T-cell (primary cell): Measurements from ENCODE around the gene FOXP4. TPM values are rescaled to one million over a fixed set of nuclear protein-coding genes. Genes with fewer than 3 reads are reported as not detected.
A peak's percentile ranks its signal among the peaks of the same experiment; 100 is the strongest.

Experiments used
- ATAC-seq, 4 experiments: fragments of 200-7000 bp in 3 of 4; fragments of 150-1000 bp in 1 of 4; cut with Tn5 transposase; replicated peaks in 1 of 4; 1 replicate in 3 of 4; 2 replicates in 1 of 4; pipeline ENCODE4 v1.10.0; 2021; ENCODE audit warnings: moderate library complexity in 3 of 4, mild to moderate bottlenecking in 2 of 4, moderate number of reproducible peaks in 1 of 4
- CTCF ChIA-PET, 2 donors: fragments of 300-600 bp; sonication (Branson Sonifier 250); formaldehyde crosslinking; loops; one replicate each; lab custom pipeline; 2022; ENCODE audit warnings: antibody characterized with exemption in 2 of 2; lab: Charles Lee
- POLR2A ChIA-PET, 2 donors: fragments of 300-600 bp; sonication (Branson Sonifier 250); formaldehyde crosslinking; loops; one replicate each; lab custom pipeline; 2022; ENCODE audit warnings: antibody characterized with exemption in 2 of 2; lab: Charles Lee
- DNase-seq, 35 experiments: peaks; one replicate each; pipeline versions ENCODE4 v3.0.0 to v3.0.0-alpha.2; 2013 to 2023
- H3K27ac ChIP-seq: one replicate; pipeline ENCODE4 v1.5.1; 2013; ENCODE audit warnings: low read length
- H3K27me3 ChIP-seq, 2 experiments: replicated peaks in 1 of 2; 1 replicate in 1 of 2; 2 replicates in 1 of 2; pipeline versions ENCODE4 v1.6.1 to v1.7.0; 2013; ENCODE audit warnings: low read length in 1 of 2, mixed read lengths in 1 of 2; ENCODE audit not compliant: control insufficient read depth in 2 of 2, insufficient read depth in 2 of 2; ENCODE audit errors: extremely low read depth in 1 of 2
- H3K36me3 ChIP-seq, 2 donors: 1 replicate in 1 of 2; 2 replicates in 1 of 2; pipeline versions ENCODE4 v1.6.1 to v1.7.0; 2013; ENCODE audit warnings: low read length in 1 of 2; ENCODE audit not compliant: control insufficient read depth in 2 of 2, insufficient read depth in 1 of 2; ENCODE audit errors: extremely low read depth in 1 of 2
- H3K4me1 ChIP-seq, 2 experiments: 1 replicate in 1 of 2; 2 replicates in 1 of 2; pipeline versions ENCODE4 v1.6.1 to v1.7.0; 2013; ENCODE audit warnings: low read length in 2 of 2, mixed read lengths in 1 of 2; ENCODE audit not compliant: insufficient read depth in 2 of 2, control insufficient read depth in 1 of 2; ENCODE audit errors: extremely low read depth in 1 of 2
- H3K4me3 ChIP-seq, 2 donors: 1 replicate in 1 of 2; 2 replicates in 1 of 2; pipeline versions ENCODE4 v1.5.1 to v1.7.0; 2013; ENCODE audit warnings: mild to moderate bottlenecking in 2 of 2, low read length in 1 of 2, moderate library complexity in 1 of 2; ENCODE audit not compliant: control insufficient read depth in 1 of 2; ENCODE audit errors: extremely low read depth in 1 of 2
- H3K9me3 ChIP-seq: 2 replicates; pipeline ENCODE4 v1.7.0; 2013
- H3K27ac Mint-ChIP-seq, 2 donors: one replicate each; pipeline ENCODE4 v1.8.0; 2020 to 2021; ENCODE audit warnings: mild to moderate bottlenecking in 2 of 2, mixed read lengths in 2 of 2
- H3K27me3 Mint-ChIP-seq, 2 donors: one replicate each; pipeline ENCODE4 v1.8.0; 2021 to 2022; ENCODE audit warnings: mixed read lengths in 2 of 2
- H3K36me3 Mint-ChIP-seq: one replicate; pipeline ENCODE4 v1.8.0; 2021; ENCODE audit warnings: mixed read lengths
- H3K4me1 Mint-ChIP-seq, 3 donors: one replicate each; pipeline ENCODE4 v1.8.0; 2020 to 2022; ENCODE audit warnings: mixed read lengths in 3 of 3, mild to moderate bottlenecking in 1 of 3
- H3K4me3 Mint-ChIP-seq, 3 donors: one replicate each; pipeline ENCODE4 v1.8.0; 2020 to 2022; ENCODE audit warnings: mild to moderate bottlenecking in 3 of 3, mixed read lengths in 3 of 3, moderate library complexity in 3 of 3
- H3K9me3 Mint-ChIP-seq, 3 donors: one replicate each; pipeline ENCODE4 v1.8.0; 2020 to 2022; ENCODE audit warnings: mixed read lengths in 3 of 3
- WGBS: methylation state at CpG from one replicate; pipeline ENCODE4 v1.1.5; 2013; ENCODE audit warnings: missing lambda C conversion rate; ENCODE audit not compliant: insufficient coverage; 5-methylcytosine and 5-hydroxymethylcytosine counted together
- total RNA-seq, 35 experiments: library from RNA in 6 of 35; stranded (reverse) in 6 of 35; fragments of 120-200 nt in 1 of 35; gene quantifications; one replicate each; pipeline versions ENCODE4 v1.2.1 to v1.2.4 and lab custom pipeline; 2013 to 2026

FOXP4 gene
- total RNA-seq, 5 donors from 2014 or later (not counting 1 experiment from before 2014, with no cell fraction given), result 4.6 to 10.1 (median 9.5) TPM

DNA sequence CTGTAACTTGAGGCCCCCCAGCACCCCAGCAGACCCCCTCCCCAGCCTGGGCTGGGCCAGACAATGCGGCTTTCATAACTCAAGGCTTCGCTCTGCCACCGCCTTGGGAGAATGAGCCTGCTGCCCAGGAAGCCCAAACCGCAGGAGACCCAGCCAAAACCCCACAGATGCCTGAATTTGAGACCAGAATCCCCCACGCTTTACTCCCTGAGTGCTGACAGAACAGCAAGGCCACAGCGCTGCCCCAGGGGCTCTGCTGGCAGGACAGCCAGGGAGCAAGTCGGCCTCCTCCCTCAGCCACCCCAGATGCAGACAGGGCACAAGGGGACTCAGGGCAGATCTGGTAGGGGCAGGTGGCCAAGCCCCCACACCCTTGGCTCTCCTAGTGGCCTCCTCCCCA, 94.2 kb downstream of the FOXP4 start:
- no peaks in the 10 kb centered on the region for H3K36me3 ChIP-seq
- Mint-ChIP-seq H3K27ac (no peak overlapping the region), H3K4me1 (peaks cover 5 to 12% (median 9%) of the 10 kb centered on the region in 3 donors), H3K9me3 (no peaks in the 10 kb centered on the region), H3K27me3 (peaks cover 32 to 59% of the 10 kb centered on the region in 2 donors), H3K36me3 (no peaks in the 10 kb centered on the region), H3K4me3 (peak overlapping the region in 1 of 3 donors; percentile 59)
- WGBS, result 79% methylated on average over 7 of the region's 7 CpGs
- CTCF ChIA-PET, result no interaction called here
- no peak for ATAC-seq
- POLR2A ChIA-PET, result no interaction called here
- H3K27me3 ChIP-seq, result peaks cover 0 to 73% of the 10 kb centered on the region in 2 experiments
- no peak overlapping the region for H3K27ac ChIP-seq
- no peak for DNase-seq
- no peaks in the 10 kb centered on the region for H3K9me3 ChIP-seq
- H3K4me3 ChIP-seq, result no peak overlapping the region
- H3K4me1 ChIP-seq, result peaks cover 2 to 14% of the 10 kb centered on the region in 2 experiments

DNA sequence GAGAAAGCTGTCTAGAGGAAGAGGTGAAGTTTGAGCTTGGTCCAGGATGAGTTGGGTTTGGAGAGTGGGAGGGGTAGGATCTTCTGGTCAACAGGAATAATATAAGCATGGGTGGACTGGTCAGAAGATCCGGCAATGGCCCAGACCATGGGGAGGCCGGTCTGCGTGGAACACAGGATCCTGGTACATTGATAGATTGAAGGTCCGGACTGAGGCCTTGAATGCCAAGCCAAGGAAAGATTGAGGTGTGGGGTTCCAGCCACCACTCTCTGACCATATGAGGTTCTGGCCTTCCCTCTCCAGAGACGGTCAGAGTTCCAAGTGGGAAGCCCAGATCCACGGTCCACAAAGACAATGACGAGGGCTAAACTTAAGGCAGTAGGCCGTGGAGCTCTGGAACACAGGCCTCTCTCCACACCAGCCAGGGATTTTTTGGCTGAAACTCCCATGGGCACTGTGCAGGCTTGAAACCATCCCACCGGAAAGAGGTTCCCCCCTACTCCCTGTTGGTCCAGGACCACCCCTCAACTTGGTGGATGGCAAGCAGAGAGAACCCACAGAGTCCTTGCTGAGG, 95.3 kb downstream of the FOXP4 start:
- H3K36me3 ChIP-seq, result no peaks in the 10 kb centered on the region
- DNase-seq, result no peak
- H3K4me3 ChIP-seq, result no peak overlapping the region
- H3K27me3 Mint-ChIP-seq, result peaks cover 34 to 56% of the 10 kb centered on the region in 2 donors
- 94% methylated on average over 6 of the region's 9 CpGs for WGBS
- peaks cover 5 to 12% (median 9%) of the 10 kb centered on the region in 3 donors for H3K4me1 Mint-ChIP-seq
- no peak overlapping the region for H3K27ac Mint-ChIP-seq
- peaks cover 2 to 14% of the 10 kb centered on the region in 2 experiments for H3K4me1 ChIP-seq
- no peak overlapping the region for H3K27ac ChIP-seq
- ChIA-PET CTCF (no interaction called here), POLR2A (interaction anchor here in 1 of 2 donors (0.6 kb wide), 1 partner anchor 14 kb away, joined by 8 read pairs; no protein-coding TSS in a partner anchor)
- no peaks in the 10 kb centered on the region for H3K9me3 ChIP-seq
- H3K4me3 Mint-ChIP-seq, result no peak overlapping the region
- no peak for ATAC-seq
- H3K27me3 ChIP-seq, result peaks cover 0 to 69% of the 10 kb centered on the region in 2 experiments
- no peaks in the 10 kb centered on the region for H3K9me3 Mint-ChIP-seq
- no peaks in the 10 kb centered on the region for H3K36me3 Mint-ChIP-seq

DNA sequence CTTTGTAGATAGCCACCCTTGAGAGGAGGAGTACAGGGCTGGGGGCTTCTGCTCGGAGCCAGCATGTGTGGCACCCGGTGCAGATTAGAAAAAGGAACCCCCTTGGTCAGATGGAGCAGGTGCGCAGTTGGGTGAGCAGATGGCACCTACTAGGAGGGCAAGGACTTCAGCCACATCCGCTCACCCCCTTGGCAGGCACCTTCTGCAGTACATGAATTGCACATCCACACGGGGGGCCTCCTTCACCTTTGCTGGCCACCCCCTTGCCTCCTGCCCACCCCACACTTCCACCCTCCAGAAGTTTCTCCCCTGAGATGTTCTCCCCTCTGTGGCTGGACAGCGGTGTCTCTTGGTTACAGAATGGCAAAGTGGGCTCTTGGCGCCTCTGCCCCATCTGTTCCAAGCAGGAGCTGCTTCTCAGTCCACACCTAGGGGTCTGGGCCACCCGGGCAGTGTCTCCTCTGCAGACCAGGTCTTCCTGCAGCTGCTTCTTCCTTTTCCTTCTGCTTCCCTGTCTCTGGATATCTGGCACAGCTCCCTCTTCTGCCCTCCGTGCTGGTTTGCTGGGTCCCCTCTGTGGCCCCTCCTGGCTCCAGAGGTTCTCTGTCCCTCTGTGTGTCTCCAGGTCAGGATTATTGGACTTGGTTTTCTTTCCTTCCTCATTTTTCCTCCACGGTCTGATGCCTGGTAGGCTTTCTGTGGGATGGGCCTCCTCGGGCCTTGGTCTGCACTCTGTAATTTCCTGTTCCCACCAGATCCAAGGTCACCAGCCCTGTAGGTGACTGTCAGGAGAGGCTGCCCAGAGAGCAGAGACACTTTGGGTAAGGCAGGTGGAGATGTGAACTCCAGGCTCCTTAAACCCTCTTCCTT, 96.1 kb downstream of the FOXP4 start:
- POLR2A ChIA-PET, result no interaction called here

DNA sequence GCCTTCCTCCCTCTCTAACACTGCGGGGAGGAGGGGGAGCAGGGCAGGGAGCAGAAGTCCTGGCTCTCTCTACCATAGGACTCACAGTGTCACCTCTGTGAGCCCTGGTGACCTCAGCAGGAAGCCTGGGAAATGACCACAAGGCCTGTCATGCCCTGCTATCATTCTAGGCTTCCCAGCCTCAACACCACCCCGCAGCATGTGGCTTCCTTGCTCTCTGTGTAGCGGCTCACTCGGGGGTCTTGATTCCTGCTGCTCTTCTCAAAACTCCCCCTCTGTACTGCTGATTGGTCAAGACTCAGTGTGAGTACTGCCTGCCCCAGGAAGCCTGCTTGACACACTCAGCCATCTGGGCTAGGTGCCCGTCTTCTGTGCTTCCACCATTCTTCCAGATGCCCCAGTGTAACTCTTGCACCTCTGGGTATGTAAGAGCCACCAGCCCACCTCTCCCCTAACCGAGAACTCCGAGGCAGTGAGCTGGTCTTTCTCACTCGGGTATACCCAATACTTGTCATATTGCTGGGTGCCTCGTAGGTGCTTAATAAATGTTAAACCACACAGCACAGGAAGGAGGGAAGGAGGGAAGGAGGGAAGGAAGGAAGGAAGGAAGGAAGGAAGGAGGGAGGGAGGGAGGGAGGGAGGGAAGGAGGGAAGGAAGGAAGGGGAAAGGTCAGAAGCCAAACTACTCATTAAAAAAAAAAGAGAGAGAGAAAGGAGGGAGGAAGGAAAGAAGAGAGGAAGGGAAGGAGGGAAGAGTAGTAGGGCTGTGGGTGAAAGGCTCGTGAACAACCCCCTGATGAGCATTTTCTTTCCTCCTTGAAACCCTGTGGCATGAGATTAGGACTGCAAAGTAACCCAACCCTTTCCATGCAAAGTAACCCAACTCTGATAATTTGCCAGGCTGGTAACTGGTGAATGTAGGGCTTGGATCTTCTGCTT, 97.0 kb downstream of the FOXP4 start:
- ChIA-PET CTCF (no interaction called here), POLR2A (no interaction called here)
- Mint-ChIP-seq H3K27ac (peak overlapping the region in 1 of 2 donors; percentile 9), H3K27me3 (peaks cover 31 to 53% of the 10 kb centered on the region in 2 donors), H3K36me3 (no peaks in the 10 kb centered on the region), H3K4me1 (peaks cover 0 to 5% (median 1%) of the 10 kb centered on the region in 3 donors), H3K9me3 (no peaks in the 10 kb centered on the region), H3K4me3 (no peak overlapping the region)
- H3K27me3 ChIP-seq, result peaks cover 0 to 60% of the 10 kb centered on the region in 2 experiments
- DNase-seq (no peak), ATAC-seq (no peak)
- no peaks in the 10 kb centered on the region for H3K9me3 ChIP-seq
- no peak overlapping the region for H3K4me3 ChIP-seq
- peaks cover 0 to 4% of the 10 kb centered on the region in 2 experiments for H3K4me1 ChIP-seq
- H3K27ac ChIP-seq, result no peak overlapping the region
- H3K36me3 ChIP-seq, result no peaks in the 10 kb centered on the region
- WGBS, result 47% methylated on average over 5 of the region's 10 CpGs

More for the DNA sequence above, 96.1 kb downstream of the FOXP4 start:
- WGBS, result 89% methylated on average over 9 of the region's 11 CpGs
- no peaks in the 10 kb centered on the region for H3K36me3 Mint-ChIP-seq
- peaks cover 31 to 57% of the 10 kb centered on the region in 2 donors for H3K27me3 Mint-ChIP-seq
- no peaks in the 10 kb centered on the region for H3K36me3 ChIP-seq
- no peak overlapping the region for H3K4me3 ChIP-seq
- CTCF ChIA-PET, result interaction anchor here in 1 of 2 donors (0.7 kb wide), 1 partner anchor 9 kb away, joined by 3 read pairs; no protein-coding TSS in a partner anchor
- peaks cover 2 to 12% of the 10 kb centered on the region in 2 experiments for H3K4me1 ChIP-seq
- H3K9me3 Mint-ChIP-seq, result no peaks in the 10 kb centered on the region
- ATAC-seq (no peak), DNase-seq (no peak)
- no peak overlapping the region for H3K27ac ChIP-seq
- H3K4me3 Mint-ChIP-seq, result no peak overlapping the region
- peaks cover 0 to 68% of the 10 kb centered on the region in 2 experiments for H3K27me3 ChIP-seq
- no peaks in the 10 kb centered on the region for H3K9me3 ChIP-seq
- H3K27ac Mint-ChIP-seq, result no peak overlapping the region
- peaks cover 5 to 10% (median 7%) of the 10 kb centered on the region in 3 donors for H3K4me1 Mint-ChIP-seq

DNA sequence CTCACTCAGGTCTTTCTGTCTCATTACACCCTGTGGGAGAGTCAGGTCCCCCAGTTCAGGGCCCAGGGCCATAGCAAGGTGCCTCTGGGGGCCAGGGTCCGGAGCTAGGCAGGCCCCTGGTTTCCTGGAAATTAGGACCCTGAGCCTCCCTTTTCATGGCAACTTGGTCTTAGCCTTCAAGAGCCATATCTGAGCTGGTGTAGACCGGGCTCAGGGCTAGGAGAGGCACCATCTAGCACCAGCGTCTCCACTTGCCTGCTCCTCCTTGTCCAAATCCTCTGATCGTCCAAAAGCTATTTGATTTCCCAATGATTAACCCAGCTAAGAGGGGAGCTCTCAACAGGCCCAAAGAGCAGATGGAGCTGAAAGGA, 97.7 kb downstream of the FOXP4 start:
- CTCF ChIA-PET, result no interaction called here
- Mint-ChIP-seq H3K36me3 (no peaks in the 10 kb centered on the region), H3K9me3 (no peaks in the 10 kb centered on the region), H3K27me3 (peaks cover 31 to 52% of the 10 kb centered on the region in 2 donors), H3K27ac (no peak overlapping the region), H3K4me1 (peaks cover 0 to 3% (median under 1%) of the 10 kb centered on the region in 3 donors), H3K4me3 (no peak overlapping the region)
- Histone ChIP-seq H3K36me3 (no peaks in the 10 kb centered on the region), H3K27me3 (peaks cover 0 to 62% of the 10 kb centered on the region in 2 experiments), H3K4me3 (no peak overlapping the region), H3K9me3 (no peaks in the 10 kb centered on the region), H3K27ac (no peak overlapping the region), H3K4me1 (peaks cover 0 to under 1% of the 10 kb centered on the region in 2 experiments)
- ATAC-seq, result no peak
- DNase-seq, result no peak
- 86% methylated on average over 4 of the region's 4 CpGs for whole genome bisulfite sequencing
- POLR2A ChIA-PET, result no interaction called here
